Thoracic aorta (tissue), 2 donors: ENCODE measurements around the gene EMC6. TPM values are rescaled to one million over a fixed set of nuclear protein-coding genes. Genes with fewer than 3 reads are reported as not detected.

ENCODE experiments used
- ATAC-seq: fragments of 150-250 bp; one replicate; pipeline ENCODE4 v1.8.0; 2017; ENCODE audit warnings: low read depth; ENCODE audit not compliant: insufficient number of reproducible peaks, low FRiP score
- DNase-seq: peaks from one replicate; pipeline ENCODE4 v3.0.0-alpha.2; 2020; ENCODE audit warnings: low spot score
- H3K27ac ChIP-seq, 2 donors: fragments of 200-600 bp; sonication (generic); 1 replicate in 1 of 2; 2 replicates in 1 of 2; pipeline ENCODE4 v1.5.1; 2016; ENCODE audit warnings: mild to moderate bottlenecking in 2 of 2, moderate library complexity in 2 of 2
- H3K27me3 ChIP-seq: fragments of 200-600 bp; sonication (generic); replicated peaks from 2 replicates; pipeline ENCODE4 v1.6.0; 2016; ENCODE audit warnings: mild to moderate bottlenecking; ENCODE audit not compliant: insufficient read depth
- H3K36me3 ChIP-seq: fragments of 200-600 bp; sonication (generic); one replicate; pipeline ENCODE4 v1.5.1; 2016
- H3K4me1 ChIP-seq, 2 donors: fragments of 200-600 bp; sonication (generic); 1 replicate in 1 of 2; 2 replicates in 1 of 2; pipeline versions ENCODE4 v1.5.1 to v1.6.0; 2016; ENCODE audit warnings: low read depth in 2 of 2, mild to moderate bottlenecking in 1 of 2; ENCODE audit not compliant: control insufficient read depth in 1 of 2
- H3K4me3 ChIP-seq: fragments of 200-600 bp; sonication (generic); 2 replicates; pipeline ENCODE4 v1.5.1; 2016; ENCODE audit warnings: mild to moderate bottlenecking
- H3K9me3 ChIP-seq: fragments of 200-600 bp; sonication (generic); 2 replicates; pipeline ENCODE4 v1.5.1; 2016
- CTCF ChIP-seq: fragments of 200-600 bp; sonication (generic); IDR thresholded peaks from one replicate; pipeline ENCODE4 v1.5.1; 2019; ENCODE audit warnings: antibody characterized with exemption
- total RNA-seq, 2 donors: library from RNA; depleted of rRNA; stranded (reverse); fragments of >200 nt; gene quantifications; one replicate each; pipeline versions ENCODE4 v1.1.0 to v1.2.3, GENCODE V29; 2016

Gene EMC6
- total RNA-seq, 2 donors from 2014 or later, result 10.8 to 17.6 TPM

GRCh38 chr17:3678095-3678820 lies 9.6 kb downstream of the EMC6 start:
- H3K27ac ChIP-seq, result no peak overlapping the region
- no peaks in the 10 kb centered on the region for H3K36me3 ChIP-seq
- no peaks in the 10 kb centered on the region for H3K9me3 ChIP-seq
- no peaks in the 10 kb centered on the region for H3K27me3 ChIP-seq
- no peaks in the 10 kb centered on the region for H3K4me1 ChIP-seq
- TF ChIP-seq CTCF, result no peak
- DNase-seq, result no peak
- H3K4me3 ChIP-seq, result no peak overlapping the region
- ATAC-seq, result no peak

GRCh38 chr17:3678821-3679530 lies 10.4 kb downstream of the EMC6 start:
- DNase-seq (no peak), ATAC-seq (no peak)
- H3K4me1 ChIP-seq, result no peaks in the 10 kb centered on the region
- no peak overlapping the region for H3K4me3 ChIP-seq
- H3K9me3 ChIP-seq, result no peaks in the 10 kb centered on the region
- H3K36me3 ChIP-seq, result no peaks in the 10 kb centered on the region
- H3K27ac ChIP-seq, result no peak overlapping the region
- TF ChIP-seq CTCF, result no peak
- H3K27me3 ChIP-seq, result no peaks in the 10 kb centered on the region

GRCh38 chr17:3679531-3680126 lies 11.0 kb downstream of the EMC6 start:
- no peak for TF ChIP-seq CTCF
- Histone ChIP-seq H3K36me3 (no peaks in the 10 kb centered on the region), H3K27me3 (no peaks in the 10 kb centered on the region), H3K9me3 (no peaks in the 10 kb centered on the region), H3K27ac (no peak overlapping the region), H3K4me3 (no peak overlapping the region), H3K4me1 (no peaks in the 10 kb centered on the region)
- DNase-seq (no peak), ATAC-seq (no peak)

GRCh38 chr17:3681057-3681456 lies 12.4 kb downstream of the EMC6 start:
- Histone ChIP-seq H3K9me3 (no peaks in the 10 kb centered on the region), H3K36me3 (no peaks in the 10 kb centered on the region), H3K27me3 (no peaks in the 10 kb centered on the region), H3K4me1 (no peaks in the 10 kb centered on the region), H3K4me3 (no peak overlapping the region), H3K27ac (no peak overlapping the region)
- ATAC-seq, result no peak
- TF ChIP-seq CTCF, result no peak
- no peak for DNase-seq

GRCh38 chr17:3681565-3681964 lies 13.0 kb downstream of the EMC6 start:
- H3K27ac ChIP-seq, result no peak overlapping the region
- ATAC-seq (no peak), DNase-seq (no peak)
- H3K27me3 ChIP-seq, result no peaks in the 10 kb centered on the region
- H3K36me3 ChIP-seq, result no peaks in the 10 kb centered on the region
- H3K4me1 ChIP-seq, result no peaks in the 10 kb centered on the region
- no peak overlapping the region for H3K4me3 ChIP-seq
- no peak for TF ChIP-seq CTCF
- no peaks in the 10 kb centered on the region for H3K9me3 ChIP-seq
